Right lobe of liver (tissue), 4 donors: ENCODE results near the gene CDC42BPA.

Experiments used
- CTCF ChIP-seq, 4 donors: fragments of 200-600 bp in 3 of 4; fragments of 450-650 bp in 1 of 4; IDR thresholded peaks; one replicate each; pipeline versions ENCODE4 v1.5.1 to v1.8.0; 2016 to 2022; ENCODE audit warnings: antibody characterized with exemption in 4 of 4, mild to moderate bottlenecking in 2 of 4
- POLR2A ChIP-seq: fragments of 450-650 bp; IDR thresholded peaks from one replicate; pipeline ENCODE4 v1.6.1; 2017; ENCODE audit warnings: antibody characterized with exemption, mild to moderate bottlenecking
- donor health status: DM: no; HTN: no; CAD: no.
- donor health status: DM: no; HTN: no; CAD: no.
- donor health status: DM: no; HTN: yes; CAD: no.

GRCh38 chr1:227059076-227059475, 259.2 kb downstream of the CDC42BPA start:
- TF ChIP-seq CTCF (IDR thresholded peaks at IDR 0.05) (no peak), POLR2A (no peak)
